ENCODE results near the gene CDH8.

- TF ChIP-seq CTCF (IDR thresholded peaks at IDR 0.05) (no peak), POLR2A (IDR thresholded peaks at IDR 0.05) (no peak)
Measured at GRCh38 chr16:61791464-61791863, 244.8 kb downstream of the CDH8 start.

Data from body of pancreas (tissue), 4 donors.